DND-41 (cell line): ENCODE measurements around the gene RHOF.

Source experiments
- ATAC-seq: fragments of 200-7000 bp; cut with Tn5 transposase; 3 replicates; pipeline ENCODE4 v1.9.1; 2021; ENCODE audit warnings: low read depth; ENCODE audit not compliant: insufficient read depth
- DNase-seq: peaks from one replicate; pipeline ENCODE4 v3.0.0-alpha.2; 2020
- H2AFZ ChIP-seq: 2 replicates; pipeline ENCODE4 v1.6.0; 2012; ENCODE audit warnings: low read depth, low read length
- H3K27ac ChIP-seq: 2 replicates; pipeline ENCODE4 v1.5.1; 2012; ENCODE audit warnings: low read length, inconsistent platforms
- H3K27me3 ChIP-seq: fragments of 200-600 bp; sonication (generic); 2 replicates; pipeline ENCODE4 v1.6.0; 2012; ENCODE audit warnings: low read length, mild to moderate bottlenecking, inconsistent platforms; ENCODE audit not compliant: insufficient read depth, poor library complexity
- H3K36me3 ChIP-seq: 2 replicates; pipeline ENCODE4 v1.5.1; 2012; ENCODE audit warnings: low read length, inconsistent platforms; ENCODE audit not compliant: insufficient read depth
- H3K4me1 ChIP-seq: 2 replicates; pipeline ENCODE4 v1.5.1; 2012; ENCODE audit warnings: mild to moderate bottlenecking, low read length; ENCODE audit not compliant: insufficient read depth
- H3K4me2 ChIP-seq: 2 replicates; pipeline ENCODE4 v1.6.0; 2012; ENCODE audit warnings: mild to moderate bottlenecking, moderate library complexity, low read length, inconsistent platforms; ENCODE audit not compliant: insufficient read depth
- H3K4me3 ChIP-seq, 2 experiments: fragments of 200-600 bp in 1 of 2; shearing (Covaris generic) in 1 of 2; 2 replicates each; pipeline ENCODE4 v1.5.1; 2012 to 2016; ENCODE audit warnings: inconsistent platforms in 2 of 2, low read length in 2 of 2, mild to moderate bottlenecking in 2 of 2, low read depth in 1 of 2, moderate library complexity in 1 of 2
- H3K79me2 ChIP-seq: 2 replicates; pipeline ENCODE4 v1.6.0; 2012; ENCODE audit warnings: low read length, inconsistent platforms; ENCODE audit not compliant: insufficient read depth
- H3K9ac ChIP-seq: 2 replicates; pipeline ENCODE4 v1.6.0; 2012; ENCODE audit warnings: low read depth, mild to moderate bottlenecking, inconsistent platforms, low read length, moderate library complexity
- H3K9me3 ChIP-seq: 2 replicates; pipeline ENCODE4 v1.5.1; 2012; ENCODE audit warnings: low read length, moderate library complexity, mild to moderate bottlenecking, inconsistent platforms; ENCODE audit not compliant: insufficient read depth, severe bottlenecking
- H4K20me1 ChIP-seq: 2 replicates; pipeline ENCODE4 v1.6.0; 2012; ENCODE audit warnings: low read length; ENCODE audit not compliant: insufficient read depth
- CTCF ChIP-seq: IDR thresholded peaks from 2 replicates; pipeline ENCODE4 v1.5.1; 2012; ENCODE audit warnings: borderline replicate concordance, low read length, moderate library complexity, mild to moderate bottlenecking; ENCODE audit not compliant: poor library complexity, severe bottlenecking; ENCODE audit errors: extremely low read depth
- EZH2 ChIP-seq: IDR thresholded peaks from 3 replicates; pipeline ENCODE4 v1.6.1; 2012; ENCODE audit warnings: borderline replicate concordance, low read depth, mild to moderate bottlenecking, moderate library complexity, low read length, inconsistent platforms; ENCODE audit not compliant: severe bottlenecking

The RHOF gene

GRCh38 chr12:121830588-121831265 is 37.2 kb upstream of the RHOF start:
- Histone ChIP-seq H3K9me3 (no peaks in the 10 kb centered on the region), H2AFZ (no peak overlapping the region), H3K9ac (no peak overlapping the region), H3K4me2 (no peak overlapping the region), H3K4me1 (no peaks in the 10 kb centered on the region), H3K36me3 (peaks cover 59% of the 10 kb centered on the region), H3K79me2 (peaks cover 2% of the 10 kb centered on the region; the same call in 1 of the 2 replicates), H3K4me3 (no peak overlapping the region), H3K27me3 (no peaks in the 10 kb centered on the region), H3K27ac (no peak overlapping the region), H4K20me1 (peaks cover 14% of the 10 kb centered on the region)
- DNase-seq: no peak
- no peak for TF ChIP-seq CTCF
- TF ChIP-seq EZH2: no peak
- ATAC-seq: no peak

GRCh38 chr12:121830134-121830533 is 36.6 kb upstream of the RHOF start:
- H2AFZ ChIP-seq: no peak overlapping the region
- DNase-seq: no peak
- no peaks in the 10 kb centered on the region for H3K9me3 ChIP-seq
- H4K20me1 ChIP-seq: peaks cover 14% of the 10 kb centered on the region
- peaks cover 63% of the 10 kb centered on the region for H3K36me3 ChIP-seq
- ATAC-seq: no peak
- no peak overlapping the region for H3K4me3 ChIP-seq
- no peak for TF ChIP-seq EZH2
- TF ChIP-seq CTCF: no peak
- no peaks in the 10 kb centered on the region for H3K27me3 ChIP-seq
- no peak overlapping the region for H3K27ac ChIP-seq
- H3K4me1 ChIP-seq: no peaks in the 10 kb centered on the region
- no peak overlapping the region for H3K4me2 ChIP-seq
- no peak overlapping the region for H3K9ac ChIP-seq
- H3K79me2 ChIP-seq: peaks cover 4% of the 10 kb centered on the region; the same call in 1 of the 2 replicates

- Histone ChIP-seq H3K79me2 (peaks cover 4% of the 10 kb centered on the region; the same call in 1 of the 2 replicates), H3K4me3 (no peak overlapping the region), H3K9me3 (no peaks in the 10 kb centered on the region), H3K27me3 (no peaks in the 10 kb centered on the region), H3K4me2 (no peak overlapping the region), H3K27ac (no peak overlapping the region), H3K9ac (no peak overlapping the region), H3K36me3 (peaks cover 71% of the 10 kb centered on the region), H3K4me1 (no peaks in the 10 kb centered on the region), H4K20me1 (peaks cover 14% of the 10 kb centered on the region), H2AFZ (no peak overlapping the region)
- TF ChIP-seq EZH2 (no peak), CTCF (no peak)
- DNase-seq (no peak), ATAC-seq (no peak)
Measured at GRCh38 chr12:121829250-121829918, 35.9 kb upstream of the RHOF start.
